ENCODE results near the gene POC1B.

Gene POC1B

DNA sequence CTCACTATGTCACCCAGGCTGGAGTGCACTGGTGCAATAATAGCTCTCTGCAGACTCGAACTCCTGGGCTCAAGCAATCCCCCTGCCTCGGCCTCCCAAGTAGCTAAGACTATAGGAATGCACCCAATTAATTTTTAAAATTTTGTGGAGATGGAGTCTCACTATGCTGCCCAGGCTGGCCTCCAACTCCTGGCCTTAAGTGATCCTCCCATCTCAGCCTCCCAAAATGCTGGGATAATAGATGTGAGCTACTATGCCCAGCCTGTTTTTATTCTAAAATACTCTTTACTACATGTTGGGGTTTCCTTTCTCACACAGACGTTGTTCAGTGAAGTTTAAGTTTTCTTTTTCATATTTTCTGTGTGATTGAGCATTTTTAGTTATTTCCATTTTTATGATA is 112.6 kb downstream of the POC1B start:
- DNase-seq (ENCODE audit: low read depth): no peak

DNA sequence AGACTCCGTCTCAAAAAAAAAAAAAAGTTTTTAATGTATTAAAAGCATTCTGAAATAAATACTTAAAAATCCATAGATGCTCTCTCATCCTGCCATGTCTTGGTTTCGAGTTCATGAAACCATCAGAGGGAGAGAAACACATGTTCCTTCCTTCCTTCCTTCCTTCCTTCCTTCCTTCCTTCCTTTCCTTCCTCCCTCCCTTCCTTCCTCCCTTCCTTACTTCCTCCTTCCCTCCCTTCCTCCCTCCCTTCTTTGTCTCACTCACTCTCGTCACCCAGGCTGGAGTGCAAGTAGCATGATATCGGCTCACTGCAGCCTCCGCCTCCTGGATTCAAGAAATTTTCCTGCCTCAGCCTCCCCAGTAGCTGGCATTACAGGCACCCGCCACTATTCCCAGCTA is 113.2 kb downstream of the POC1B start:
- H3K36me3 ChIP-seq (ENCODE audit: control insufficient read depth, insufficient read depth, low read length, severe bottlenecking): no peaks in the 10 kb centered on the region
- H3K4me3 ChIP-seq (ENCODE audit: low read length): no peak overlapping the region
- peaks cover 20% of the 10 kb centered on the region for H3K4me1 ChIP-seq (ENCODE audit: control insufficient read depth, insufficient read depth, low read length)
- no peak overlapping the region for H3K9ac ChIP-seq (ENCODE audit: low read length)
- no peaks in the 10 kb centered on the region for H3K27me3 ChIP-seq (replicated peaks; ENCODE audit: control insufficient read depth, insufficient read depth, low read length)
- H3K9me3 ChIP-seq (ENCODE audit: control insufficient read depth, low read length): no peaks in the 10 kb centered on the region
- no peak for DNase-seq (ENCODE audit: low read depth)

More for the DNA sequence above, 112.6 kb downstream of the POC1B start:
- Histone ChIP-seq H3K9ac (ENCODE audit: low read length) (no peak overlapping the region), H3K36me3 (ENCODE audit: control insufficient read depth, insufficient read depth, low read length, severe bottlenecking) (no peaks in the 10 kb centered on the region), H3K27me3 (replicated peaks; ENCODE audit: control insufficient read depth, insufficient read depth, low read length) (no peaks in the 10 kb centered on the region), H3K4me3 (ENCODE audit: low read length) (no peak overlapping the region), H3K9me3 (ENCODE audit: control insufficient read depth, low read length) (no peaks in the 10 kb centered on the region), H3K4me1 (ENCODE audit: control insufficient read depth, insufficient read depth, low read length) (peaks cover 22% of the 10 kb centered on the region)

DNA sequence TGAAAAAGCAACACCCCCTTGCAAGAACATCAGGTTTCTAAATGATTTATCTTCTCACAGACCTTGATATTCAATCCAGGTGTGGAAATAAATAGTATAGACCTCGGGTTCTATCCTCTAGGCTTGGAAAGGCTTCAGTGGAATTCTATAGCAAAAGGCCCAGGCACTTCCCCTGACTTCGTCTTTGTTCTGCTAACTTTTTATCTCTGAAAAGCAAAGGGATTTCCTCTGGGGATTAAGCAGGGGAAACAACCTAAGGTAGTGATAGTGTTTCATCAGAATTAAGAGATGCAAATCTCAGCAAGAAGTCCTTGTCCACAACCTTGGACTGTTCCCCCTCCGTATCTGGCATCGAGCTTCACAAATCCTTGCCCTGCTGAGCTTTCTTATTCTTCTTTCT is 114.0 kb downstream of the POC1B start:
- H3K4me1 ChIP-seq (ENCODE audit: control insufficient read depth, insufficient read depth, low read length): peaks cover 12% of the 10 kb centered on the region
- DNase-seq (ENCODE audit: low read depth): no peak
- no peaks in the 10 kb centered on the region for H3K36me3 ChIP-seq (ENCODE audit: control insufficient read depth, insufficient read depth, low read length, severe bottlenecking)
- H3K27me3 ChIP-seq (replicated peaks; ENCODE audit: control insufficient read depth, insufficient read depth, low read length): no peaks in the 10 kb centered on the region
- H3K9ac ChIP-seq (ENCODE audit: low read length): no peak overlapping the region
- H3K4me3 ChIP-seq (ENCODE audit: low read length): no peak overlapping the region
- H3K9me3 ChIP-seq (ENCODE audit: control insufficient read depth, low read length): no peaks in the 10 kb centered on the region

DNA sequence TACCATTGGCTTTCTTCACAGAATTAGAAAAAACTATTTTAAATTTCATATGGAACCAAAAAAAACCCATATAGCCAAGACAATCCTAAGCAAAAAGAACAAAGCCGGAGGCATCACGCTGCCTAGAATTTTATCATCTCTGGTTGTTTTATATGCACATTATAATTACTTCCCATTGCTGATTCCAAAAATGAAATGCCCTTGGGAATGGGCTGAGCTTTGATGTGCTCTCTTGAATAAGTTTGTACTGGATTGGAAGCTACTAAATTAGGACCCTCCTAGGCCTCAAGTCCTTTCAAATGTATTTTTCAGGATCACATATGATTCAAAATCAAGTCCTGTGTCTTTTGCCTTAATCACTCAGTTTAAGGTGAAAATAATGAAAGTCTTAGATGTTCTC is 114.6 kb downstream of the POC1B start:
- H3K36me3 ChIP-seq (ENCODE audit: control insufficient read depth, insufficient read depth, low read length, severe bottlenecking): no peaks in the 10 kb centered on the region
- no peaks in the 10 kb centered on the region for H3K9me3 ChIP-seq (ENCODE audit: control insufficient read depth, low read length)
- no peak overlapping the region for H3K9ac ChIP-seq (ENCODE audit: low read length)
- no peaks in the 10 kb centered on the region for H3K27me3 ChIP-seq (replicated peaks; ENCODE audit: control insufficient read depth, insufficient read depth, low read length)
- no peak overlapping the region for H3K4me3 ChIP-seq (ENCODE audit: low read length)
- H3K4me1 ChIP-seq (ENCODE audit: control insufficient read depth, insufficient read depth, low read length): peaks cover 10% of the 10 kb centered on the region
- no peak for DNase-seq (ENCODE audit: low read depth)

DNA sequence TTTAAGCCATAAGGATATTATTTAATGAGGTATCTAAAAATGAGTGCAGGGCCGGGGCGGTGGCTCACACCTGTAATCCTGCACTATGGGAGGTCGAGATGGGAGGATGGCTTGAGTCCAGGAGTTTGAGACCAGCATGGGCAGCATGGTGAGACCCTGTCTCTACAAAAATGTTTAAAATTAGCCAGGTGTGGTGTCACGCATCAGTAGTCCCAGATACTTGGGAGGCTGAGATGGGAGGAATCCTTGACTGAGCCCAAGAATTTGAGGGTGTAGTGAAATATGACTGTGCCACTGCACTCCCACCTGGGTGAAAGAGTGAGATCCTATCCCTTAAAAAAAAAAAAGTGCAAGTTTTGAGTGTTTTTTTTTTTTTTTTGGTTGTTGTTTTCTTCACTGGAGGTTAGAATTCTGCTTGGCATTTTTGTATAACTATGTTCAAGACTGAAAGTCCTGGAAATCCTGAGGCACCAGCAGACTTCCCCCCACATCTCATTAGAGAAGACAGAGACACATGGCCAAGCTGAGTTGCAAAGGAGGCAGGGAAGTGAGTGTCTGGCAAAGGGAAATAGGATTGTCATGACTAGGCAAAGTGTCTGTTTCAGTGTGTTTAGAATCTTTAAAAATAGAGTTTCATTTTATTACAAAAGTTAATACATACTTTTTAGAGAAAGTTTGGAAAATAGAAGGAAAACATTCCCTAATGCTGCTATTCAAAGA is 120.1 kb downstream of the POC1B start:
- Histone ChIP-seq H3K9me3 (ENCODE audit: control insufficient read depth, low read length) (no peaks in the 10 kb centered on the region), H3K4me3 (ENCODE audit: low read length) (no peak overlapping the region), H3K9ac (ENCODE audit: low read length) (no peak overlapping the region), H3K4me1 (ENCODE audit: control insufficient read depth, insufficient read depth, low read length) (no peaks in the 10 kb centered on the region), H3K27me3 (replicated peaks; ENCODE audit: control insufficient read depth, insufficient read depth, low read length) (no peaks in the 10 kb centered on the region), H3K36me3 (ENCODE audit: control insufficient read depth, insufficient read depth, low read length, severe bottlenecking) (no peaks in the 10 kb centered on the region)
- DNase-seq (ENCODE audit: low read depth): no peak

DNA sequence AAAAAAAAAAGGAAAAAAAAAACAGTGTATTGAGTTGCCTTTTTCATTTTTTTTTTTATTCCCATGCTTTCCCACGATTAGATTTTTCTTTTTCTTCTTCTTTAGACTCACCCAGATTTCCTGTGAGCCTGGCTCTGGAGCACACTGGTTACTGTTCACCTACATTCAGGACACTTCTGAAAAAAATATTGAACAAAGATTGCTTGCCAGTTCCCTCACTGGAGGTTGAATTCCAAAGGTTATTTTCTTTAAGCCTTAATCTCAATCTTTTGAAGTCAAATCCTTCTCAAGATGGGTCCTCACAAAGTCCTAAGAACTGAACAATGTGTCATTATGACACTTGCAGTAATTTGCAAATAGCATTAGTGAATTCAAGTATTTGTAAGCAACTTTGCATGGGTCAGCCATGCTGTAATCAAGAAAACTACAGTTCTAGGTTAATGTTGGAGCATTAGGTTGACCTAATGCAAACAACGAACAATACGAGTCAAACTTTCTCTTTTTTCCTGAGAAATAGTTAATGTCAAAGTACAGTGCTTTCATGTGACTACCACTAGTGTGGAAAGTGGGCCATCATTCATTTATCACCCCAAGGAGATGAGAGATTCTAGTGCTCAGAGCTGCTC is 124.3 kb downstream of the POC1B start:
- no peaks in the 10 kb centered on the region for H3K36me3 ChIP-seq (ENCODE audit: control insufficient read depth, insufficient read depth, low read length, severe bottlenecking)
- no peaks in the 10 kb centered on the region for H3K9me3 ChIP-seq (ENCODE audit: control insufficient read depth, low read length)
- H3K4me3 ChIP-seq (ENCODE audit: low read length): no peak overlapping the region
- no peak overlapping the region for H3K9ac ChIP-seq (ENCODE audit: low read length)
- no peak for DNase-seq (ENCODE audit: low read depth)
- no peaks in the 10 kb centered on the region for H3K4me1 ChIP-seq (ENCODE audit: control insufficient read depth, insufficient read depth, low read length)
- H3K27me3 ChIP-seq (replicated peaks; ENCODE audit: control insufficient read depth, insufficient read depth, low read length): no peaks in the 10 kb centered on the region

DNA sequence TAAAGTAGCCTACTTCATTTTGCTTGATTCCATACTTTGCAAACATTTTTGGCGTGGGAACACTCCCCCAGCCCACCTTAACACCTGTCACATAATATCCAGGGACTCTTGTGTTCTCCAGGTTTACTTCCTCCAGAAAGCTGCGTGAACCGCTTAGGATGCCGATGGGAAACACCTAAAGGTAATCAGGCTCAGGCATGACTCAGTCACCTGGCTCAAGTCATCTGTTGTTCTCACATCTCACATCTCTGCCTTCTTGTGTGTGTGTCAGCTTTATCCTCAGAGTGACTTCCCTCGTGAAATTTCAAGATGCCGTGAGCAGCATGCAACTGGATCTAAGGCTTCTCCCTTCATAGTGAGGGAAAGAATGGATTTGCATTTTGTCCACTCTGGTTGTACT is 125.4 kb downstream of the POC1B start:
- Histone ChIP-seq H3K36me3 (ENCODE audit: control insufficient read depth, insufficient read depth, low read length, severe bottlenecking) (no peaks in the 10 kb centered on the region), H3K4me1 (ENCODE audit: control insufficient read depth, insufficient read depth, low read length) (no peaks in the 10 kb centered on the region), H3K27me3 (replicated peaks; ENCODE audit: control insufficient read depth, insufficient read depth, low read length) (no peaks in the 10 kb centered on the region), H3K9me3 (ENCODE audit: control insufficient read depth, low read length) (no peaks in the 10 kb centered on the region), H3K9ac (ENCODE audit: low read length) (no peak overlapping the region), H3K4me3 (ENCODE audit: low read length) (no peak overlapping the region)
- no peak for DNase-seq (ENCODE audit: low read depth)

DNA sequence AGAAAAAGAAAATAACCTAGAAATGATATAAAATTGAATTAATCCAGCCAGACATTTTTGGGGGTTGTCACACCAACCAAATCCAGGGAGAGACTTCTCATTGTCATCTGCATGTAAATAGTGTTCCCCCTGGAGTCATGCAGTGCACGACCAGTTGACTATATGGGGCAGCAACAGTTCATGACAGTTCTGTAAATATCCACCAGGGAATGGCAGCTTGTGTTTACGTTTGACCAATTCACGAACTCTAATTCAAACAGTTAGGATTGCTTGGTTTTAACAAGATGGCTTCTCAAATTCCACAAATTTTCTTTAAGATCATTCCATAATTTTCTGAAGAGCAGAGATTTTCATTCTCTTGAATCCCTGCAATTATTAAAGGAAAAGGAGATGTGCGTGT is 130.1 kb downstream of the POC1B start:
- no peaks in the 10 kb centered on the region for H3K27me3 ChIP-seq (replicated peaks; ENCODE audit: control insufficient read depth, insufficient read depth, low read length)
- no peaks in the 10 kb centered on the region for H3K9me3 ChIP-seq (ENCODE audit: control insufficient read depth, low read length)
- H3K36me3 ChIP-seq (ENCODE audit: control insufficient read depth, insufficient read depth, low read length, severe bottlenecking): no peaks in the 10 kb centered on the region
- H3K9ac ChIP-seq (ENCODE audit: low read length): no peak overlapping the region
- DNase-seq (ENCODE audit: low read depth): no peak
- H3K4me1 ChIP-seq (ENCODE audit: control insufficient read depth, insufficient read depth, low read length): peaks cover 18% of the 10 kb centered on the region
- H3K4me3 ChIP-seq (ENCODE audit: low read length): no peak overlapping the region

DNA sequence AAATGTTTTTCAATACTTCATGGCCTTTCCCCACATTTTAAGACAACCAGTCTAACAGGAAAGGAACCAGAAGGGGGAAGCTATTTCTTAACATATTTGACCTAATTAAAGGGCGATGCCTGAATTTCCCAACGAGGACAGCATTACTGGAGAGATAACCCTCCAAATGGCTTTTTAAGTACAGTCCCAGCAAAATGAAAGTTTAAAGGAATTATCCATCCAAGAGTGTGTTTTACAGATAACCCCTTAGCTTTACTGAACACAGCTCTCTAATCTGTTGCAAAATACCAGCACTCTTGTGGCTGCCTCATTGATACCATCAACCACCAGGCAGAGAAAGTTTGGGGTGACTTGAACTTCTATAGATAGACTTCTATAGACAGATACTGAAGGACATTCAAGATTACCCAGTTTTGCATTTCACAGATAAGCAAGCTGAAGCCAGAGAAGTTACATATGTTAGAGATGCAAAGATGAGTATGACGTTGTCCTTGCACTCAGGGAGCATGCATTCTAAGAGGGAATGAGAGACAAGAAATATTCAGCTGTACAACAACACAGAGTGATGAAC is 132.2 kb downstream of the POC1B start:
- no peaks in the 10 kb centered on the region for H3K9me3 ChIP-seq (ENCODE audit: control insufficient read depth, low read length)
- no peaks in the 10 kb centered on the region for H3K36me3 ChIP-seq (ENCODE audit: control insufficient read depth, insufficient read depth, low read length, severe bottlenecking)
- DNase-seq (ENCODE audit: low read depth): no peak

DNA sequence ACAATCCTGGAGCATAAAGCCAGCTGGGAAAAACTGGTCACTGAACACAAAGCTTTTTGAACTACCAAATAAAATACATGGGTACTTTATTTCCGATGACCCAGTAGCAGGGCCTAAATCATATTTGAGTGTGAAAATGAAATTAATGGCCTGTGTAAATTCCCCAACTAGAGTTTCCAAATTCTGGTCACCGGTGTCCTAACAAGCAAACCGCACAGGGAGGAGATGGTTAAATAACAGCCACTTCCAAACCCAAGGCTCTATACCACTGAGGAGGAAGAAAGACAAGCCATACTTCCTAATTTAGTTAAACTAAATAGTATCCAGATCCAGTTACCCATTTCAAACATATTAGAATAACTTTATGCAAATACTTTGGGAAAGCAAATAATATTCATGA is 133.5 kb downstream of the POC1B start:
- H3K36me3 ChIP-seq (ENCODE audit: control insufficient read depth, insufficient read depth, low read length, severe bottlenecking): no peaks in the 10 kb centered on the region
- H3K9me3 ChIP-seq (ENCODE audit: control insufficient read depth, low read length): no peaks in the 10 kb centered on the region
- peaks cover 24% of the 10 kb centered on the region for H3K4me1 ChIP-seq (ENCODE audit: control insufficient read depth, insufficient read depth, low read length)
- no peaks in the 10 kb centered on the region for H3K27me3 ChIP-seq (replicated peaks; ENCODE audit: control insufficient read depth, insufficient read depth, low read length)
- H3K9ac ChIP-seq (ENCODE audit: low read length): no peak overlapping the region
- H3K4me3 ChIP-seq (ENCODE audit: low read length): no peak overlapping the region
- no peak for DNase-seq (ENCODE audit: low read depth)

More for the DNA sequence above, 132.2 kb downstream of the POC1B start:
- no peak overlapping the region for H3K4me3 ChIP-seq (ENCODE audit: low read length)
- peaks cover 24% of the 10 kb centered on the region for H3K4me1 ChIP-seq (ENCODE audit: control insufficient read depth, insufficient read depth, low read length)
- H3K9ac ChIP-seq (ENCODE audit: low read length): no peak overlapping the region
- H3K27me3 ChIP-seq (replicated peaks; ENCODE audit: control insufficient read depth, insufficient read depth, low read length): no peaks in the 10 kb centered on the region

DNA sequence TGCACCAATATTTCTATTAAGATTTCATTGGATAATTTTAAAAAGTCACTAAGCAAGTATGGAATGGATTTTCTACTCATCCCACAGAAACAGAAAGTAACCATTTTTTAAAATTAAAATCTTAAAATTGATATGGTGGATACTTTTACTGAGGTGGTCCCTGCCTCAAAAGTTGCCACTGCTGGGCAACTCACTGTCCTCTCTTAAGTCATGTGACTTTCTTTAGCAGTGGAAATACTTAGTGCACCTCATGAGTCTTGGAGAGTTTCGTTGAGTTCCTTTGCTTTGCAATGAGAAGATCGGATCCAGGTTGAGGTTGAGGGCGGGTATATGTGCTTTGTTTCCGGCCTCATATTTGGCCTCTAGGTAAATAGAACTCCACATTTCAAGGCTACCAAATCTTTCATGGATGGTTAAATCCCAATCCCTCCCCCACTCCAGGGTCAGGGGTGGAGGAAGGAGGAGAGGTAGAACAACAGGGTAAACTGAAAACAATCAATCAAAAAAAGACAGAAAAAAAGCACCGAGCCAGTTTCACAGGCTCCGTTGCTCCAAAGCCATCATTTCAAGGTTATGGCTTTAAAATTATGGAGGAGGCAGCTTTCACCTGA is 134.0 kb downstream of the POC1B start:
- no peak overlapping the region for H3K4me3 ChIP-seq (ENCODE audit: low read length)
- H3K9me3 ChIP-seq (ENCODE audit: control insufficient read depth, low read length): no peaks in the 10 kb centered on the region

More for the DNA sequence above, 134.0 kb downstream of the POC1B start:
- H3K27me3 ChIP-seq (replicated peaks; ENCODE audit: control insufficient read depth, insufficient read depth, low read length): no peaks in the 10 kb centered on the region
- H3K4me1 ChIP-seq (ENCODE audit: control insufficient read depth, insufficient read depth, low read length): peaks cover 24% of the 10 kb centered on the region
- no peaks in the 10 kb centered on the region for H3K36me3 ChIP-seq (ENCODE audit: control insufficient read depth, insufficient read depth, low read length, severe bottlenecking)
- no peak for DNase-seq (ENCODE audit: low read depth)
- no peak overlapping the region for H3K9ac ChIP-seq (ENCODE audit: low read length)
